ENCODE results near the gene IP6K1. TPM values are rescaled to one million over a fixed set of nuclear protein-coding genes. Genes with fewer than 3 reads are reported as not detected.

IP6K1 gene
- total and polyA plus RNA-seq, 10 of the 15 experiments (the other 5 are each of a cell fraction or from before 2014, with no cell fraction given): 1.3 to 30.6 (median 18.2) TPM

GRCh38 chr3:49707113-49707480, 79.2 kb downstream of the IP6K1 start:
- Histone ChIP-seq H3K36me3 (ENCODE audit: control insufficient read depth in 2 of 2, insufficient read depth in 2 of 2, low read length in 1 of 2) (peaks cover 0 to 5% of the 10 kb centered on the region in 2 experiments; a peak in 3 of 4 replicates), H3K27ac (ENCODE audit: control insufficient read depth, insufficient read depth) (no peak overlapping the region), H3K4me1 (ENCODE audit: control insufficient read depth, insufficient read depth, low read length) (no peaks in the 10 kb centered on the region), H3K4me3 (no peak overlapping the region), H2AFZ (ENCODE audit: control insufficient read depth, low read depth, low read length) (no peak overlapping the region), H3K4me2 (ENCODE audit: control insufficient read depth, insufficient read depth) (no peak overlapping the region), H3K9ac (ENCODE audit: control insufficient read depth, insufficient read depth, low read length) (no peak overlapping the region), H4K20me1 (ENCODE audit: control insufficient read depth, insufficient read depth) (no peaks in the 10 kb centered on the region), H3K27me3 (replicated peaks in 1 of 2; ENCODE audit: control insufficient read depth in 2 of 2, insufficient read depth in 2 of 2, low read length in 1 of 2) (no peaks in the 10 kb centered on the region), H3K79me2 (ENCODE audit: control insufficient read depth, insufficient read depth, low read length) (no peaks in the 10 kb centered on the region), H3K9me3 (replicated peaks; ENCODE audit: control insufficient read depth, insufficient read depth, low read length) (no peaks in the 10 kb centered on the region)
- FAIRE-seq (no peak), DNase-seq (ENCODE audit: low read depth, low spot score) (no peak), ATAC-seq (no peak)
- ChIA-PET SMC1A (ENCODE audit: uncharacterized antibody, unreplicated experiment) (no interaction called here), RAD21 (ENCODE audit: unreplicated experiment) (no interaction called here), POLR2A (no interaction called here), CTCF (no interaction called here)
- TF ChIP-seq, protein P1, sequence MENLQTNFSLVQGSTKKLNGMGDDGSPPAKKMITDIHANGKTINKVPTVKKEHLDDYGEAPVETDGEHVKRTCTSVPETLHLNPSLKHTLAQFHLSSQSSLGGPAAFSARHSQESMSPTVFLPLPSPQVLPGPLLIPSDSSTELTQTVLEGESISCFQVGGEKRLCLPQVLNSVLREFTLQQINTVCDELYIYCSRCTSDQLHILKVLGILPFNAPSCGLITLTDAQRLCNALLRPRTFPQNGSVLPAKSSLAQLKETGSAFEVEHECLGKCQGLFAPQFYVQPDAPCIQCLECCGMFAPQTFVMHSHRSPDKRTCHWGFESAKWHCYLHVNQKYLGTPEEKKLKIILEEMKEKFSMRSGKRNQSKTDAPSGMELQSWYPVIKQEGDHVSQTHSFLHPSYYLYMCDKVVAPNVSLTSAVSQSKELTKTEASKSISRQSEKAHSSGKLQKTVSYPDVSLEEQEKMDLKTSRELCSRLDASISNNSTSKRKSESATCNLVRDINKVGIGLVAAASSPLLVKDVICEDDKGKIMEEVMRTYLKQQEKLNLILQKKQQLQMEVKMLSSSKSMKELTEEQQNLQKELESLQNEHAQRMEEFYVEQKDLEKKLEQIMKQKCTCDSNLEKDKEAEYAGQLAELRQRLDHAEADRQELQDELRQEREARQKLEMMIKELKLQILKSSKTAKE (IDR thresholded peaks at IDR 0.05; ENCODE audit: low read depth, poor library complexity, severe bottlenecking): no peak
- TF ChIP-seq RFX5 (IDR thresholded peaks at IDR 0.05; ENCODE audit: low read depth, low read length) (no peak), SMAD5 (IDR thresholded peaks at IDR 0.05; ENCODE audit: low read depth) (no peak), EGR1 (IDR thresholded peaks at IDR 0.05; ENCODE audit: borderline replicate concordance in 1 of 2, low read depth in 2 of 2, low read length in 2 of 2) (no peak), SUZ12 (IDR thresholded peaks at IDR 0.05; ENCODE audit: unreplicated experiment) (no peak), ETV6 (conservative IDR thresholded peaks at IDR 0.05 in 1 of 2, IDR thresholded peaks at IDR 0.05 in 1 of 2; ENCODE audit: borderline replicate concordance in 1 of 2, low read depth in 1 of 2) (no peak)
- in situ Hi-C loops (cut with MboI): no loop called here
- WGBS (ENCODE audit: insufficient coverage, insufficient replicate concordance, low lambda C conversion rate, missing lambda C conversion rate): 86% methylated on average over 3 of the region's 4 CpGs
- intact Hi-C loops (cut with micrococcal nuclease; ENCODE audit: unreplicated experiment): no loop called here
- no TSS peak for BruUV-seq (replicated peaks)
